SKM-1 treated with dmso at 0.1 percent for 144 hours (cell line): Measurements from ENCODE around the gene PGPEP1.
A peak's percentile ranks its signal among the peaks of the same experiment; 100 is the strongest.

ENCODE experiments used
- DNase-seq: peaks from one replicate; lab custom pipeline; 2025; ENCODE audit not compliant: unreplicated experiment; lab: John Stamatoyannopoulos, UW

The PGPEP1 gene, protein sequence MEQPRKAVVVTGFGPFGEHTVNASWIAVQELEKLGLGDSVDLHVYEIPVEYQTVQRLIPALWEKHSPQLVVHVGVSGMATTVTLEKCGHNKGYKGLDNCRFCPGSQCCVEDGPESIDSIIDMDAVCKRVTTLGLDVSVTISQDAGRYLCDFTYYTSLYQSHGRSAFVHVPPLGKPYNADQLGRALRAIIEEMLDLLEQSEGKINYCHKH

DNA sequence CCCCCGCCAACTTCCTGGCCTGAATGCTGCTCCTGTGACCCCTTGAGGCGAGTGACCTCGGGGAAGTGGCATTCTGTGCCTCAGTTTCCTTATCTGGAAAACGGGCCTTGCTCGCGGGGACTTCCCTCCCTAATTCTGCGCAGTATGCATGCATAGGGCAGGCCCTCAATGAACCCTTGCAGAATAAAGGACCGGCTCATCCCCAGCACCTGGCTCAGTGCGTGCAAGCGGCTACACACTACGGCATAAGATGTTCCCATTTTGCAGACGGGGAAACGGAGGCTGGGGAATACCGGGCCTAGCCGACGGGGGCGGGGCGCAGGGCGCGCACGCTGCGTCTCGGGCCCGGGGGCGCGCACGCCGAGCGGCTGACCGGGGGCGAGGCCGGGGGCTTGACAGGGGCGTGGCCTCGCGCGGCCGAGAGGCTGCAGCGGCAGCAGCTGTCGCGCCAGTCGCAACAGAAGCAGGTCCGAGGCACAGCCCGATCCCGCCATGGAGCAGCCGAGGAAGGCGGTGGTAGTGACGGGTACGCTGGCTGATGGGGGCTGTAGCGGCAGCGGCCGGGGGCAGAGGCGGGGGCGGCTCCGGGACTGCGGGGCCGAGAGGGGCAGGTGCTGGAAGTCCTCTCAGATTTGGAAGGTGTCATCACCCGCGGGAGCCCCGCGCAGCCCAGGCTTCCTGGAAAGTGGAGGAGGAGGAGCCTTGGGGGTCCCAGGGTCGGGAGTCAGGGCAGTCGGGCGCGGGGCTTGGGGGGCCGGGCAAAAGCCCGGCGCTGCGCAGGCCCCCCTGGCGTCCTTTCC lies at the start of gene PGPEP1:
Gene PGPEP1 (plus strand): TSS at position 409 of the 800 bp plus-strand sequence. CDS start 84 bp downstream, at position 493.
- DNase-seq, result peak; percentile 48

DNA sequence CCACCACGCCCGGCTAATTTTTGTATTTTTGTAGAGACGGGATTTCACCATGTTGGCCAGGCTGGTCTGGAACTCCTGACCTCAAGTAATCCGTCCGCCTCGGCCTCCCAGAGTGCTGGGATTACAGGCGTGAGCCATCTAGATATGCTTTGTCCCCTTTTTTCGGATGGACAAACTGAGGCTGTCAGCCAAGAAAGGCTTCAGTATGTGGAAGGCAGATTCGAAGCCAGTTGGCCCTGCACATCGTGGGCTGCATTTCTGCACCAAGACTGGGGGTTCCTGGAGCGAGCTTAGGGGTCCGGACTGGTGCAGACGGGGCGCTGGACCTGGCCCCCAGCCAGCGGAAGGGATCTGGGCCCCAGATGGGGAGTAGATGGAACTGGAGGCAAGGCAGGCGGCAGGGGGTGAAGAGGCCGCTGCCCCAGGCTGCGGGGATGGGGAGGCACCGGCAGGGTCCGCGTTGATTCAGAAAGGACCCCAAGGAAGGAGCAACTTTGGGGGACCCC lies 49.3 kb upstream of the PGPEP1 start:
- no peak for DNase-seq

DNA sequence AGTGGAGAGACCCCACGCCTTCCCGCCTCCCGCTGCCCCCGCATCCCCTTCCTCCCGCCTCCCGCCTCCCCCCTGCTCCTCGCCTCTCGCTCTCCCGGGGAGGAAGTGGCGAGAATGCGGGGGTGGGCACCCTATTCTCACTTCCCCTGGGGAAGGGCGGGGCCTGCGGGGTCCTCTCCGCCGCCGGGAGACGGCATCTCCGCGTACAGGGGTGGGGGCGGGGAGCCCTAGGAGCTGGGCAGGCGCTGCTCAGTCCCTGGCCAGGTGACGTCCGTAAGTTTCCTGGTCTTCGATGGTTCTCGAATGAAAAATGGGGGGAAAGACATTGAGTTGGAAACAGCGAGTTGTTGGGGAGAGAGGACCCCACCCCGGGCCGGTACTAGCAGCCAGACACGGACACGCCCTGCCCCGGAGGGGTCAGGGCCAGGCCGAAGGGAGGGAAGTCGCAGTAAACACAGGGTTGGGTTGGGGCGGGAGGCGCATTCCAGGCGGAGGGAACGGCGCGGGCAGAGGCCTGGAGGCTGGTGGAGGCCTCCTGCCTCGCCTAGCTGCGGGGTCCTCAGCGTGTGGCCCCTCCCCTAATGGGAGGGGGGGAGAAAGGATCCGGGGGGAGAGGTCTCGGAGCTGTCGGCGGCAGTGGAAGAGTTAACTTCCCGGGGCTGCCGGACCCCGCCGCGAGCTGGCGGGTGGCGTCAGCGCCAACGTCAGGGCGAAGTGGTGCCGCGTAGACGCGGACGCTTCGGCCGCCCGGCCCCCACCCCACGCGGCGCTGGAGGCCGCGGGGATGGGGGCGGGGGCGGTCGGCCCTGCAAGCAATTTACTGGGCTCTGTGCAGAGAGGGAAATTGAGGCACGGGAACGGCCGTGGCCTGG lies 48.6 kb upstream of the PGPEP1 start:
- DNase-seq, result peak; percentile 85

DNA sequence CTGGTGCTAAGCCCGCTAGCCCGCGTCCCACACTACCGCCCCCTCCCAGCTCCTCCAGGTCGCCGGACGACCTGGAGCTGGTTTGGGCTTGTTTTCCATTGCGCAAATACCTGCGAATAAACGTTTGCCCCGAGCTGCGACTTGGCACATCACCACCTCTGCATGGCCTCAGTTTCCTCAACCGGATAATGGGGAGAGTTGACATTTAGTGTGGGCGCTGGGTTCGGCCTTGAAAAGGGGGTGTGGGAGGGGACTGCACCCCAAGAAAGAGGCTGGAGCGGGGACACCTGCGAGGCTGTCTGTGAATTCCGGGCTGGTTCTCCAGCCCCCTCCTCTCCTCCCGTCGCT lies 48.0 kb upstream of the PGPEP1 start:
- DNase-seq, result peak; percentile 47

DNA sequence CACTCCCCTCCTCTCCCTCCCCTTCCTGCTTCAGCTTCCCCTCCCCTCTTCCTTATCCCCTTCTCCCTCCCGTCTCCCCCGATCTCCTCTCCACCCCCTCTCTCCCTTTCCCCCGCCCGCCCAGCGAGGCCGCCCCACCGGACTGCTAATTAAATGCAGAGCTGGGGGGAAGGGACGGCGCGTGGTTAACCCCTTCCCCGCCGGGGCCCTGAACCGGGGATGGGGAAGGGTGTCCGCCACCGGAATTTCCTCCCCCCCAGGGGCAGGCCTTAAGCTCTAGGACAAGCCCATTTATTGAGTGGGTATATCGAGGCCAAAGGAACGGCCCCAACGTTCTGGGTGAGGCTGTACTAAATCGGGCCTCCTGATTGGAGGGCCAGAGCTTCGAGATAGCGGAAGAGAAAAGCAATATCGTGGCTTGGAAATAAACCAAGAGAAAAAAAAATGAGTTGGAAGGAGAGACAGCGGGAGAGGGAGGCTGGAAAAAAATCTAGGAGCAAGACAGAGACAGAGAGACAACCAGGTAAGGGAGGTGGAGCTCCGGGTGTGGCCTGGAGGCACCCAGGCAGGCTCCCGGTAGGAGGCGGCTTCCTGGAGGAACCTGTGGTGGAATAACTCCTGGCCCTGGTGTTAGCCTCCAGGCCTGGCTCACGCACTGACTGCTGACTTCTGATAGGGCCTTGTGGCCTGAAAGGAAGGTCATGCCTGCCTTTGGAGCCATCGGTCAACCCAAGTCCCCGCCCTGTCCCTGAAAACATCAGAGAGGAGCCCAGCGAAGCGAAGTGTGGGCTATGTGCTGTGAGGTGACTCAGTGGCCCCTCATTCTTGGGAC lies 47.4 kb upstream of the PGPEP1 start:
- no peak for DNase-seq

DNA sequence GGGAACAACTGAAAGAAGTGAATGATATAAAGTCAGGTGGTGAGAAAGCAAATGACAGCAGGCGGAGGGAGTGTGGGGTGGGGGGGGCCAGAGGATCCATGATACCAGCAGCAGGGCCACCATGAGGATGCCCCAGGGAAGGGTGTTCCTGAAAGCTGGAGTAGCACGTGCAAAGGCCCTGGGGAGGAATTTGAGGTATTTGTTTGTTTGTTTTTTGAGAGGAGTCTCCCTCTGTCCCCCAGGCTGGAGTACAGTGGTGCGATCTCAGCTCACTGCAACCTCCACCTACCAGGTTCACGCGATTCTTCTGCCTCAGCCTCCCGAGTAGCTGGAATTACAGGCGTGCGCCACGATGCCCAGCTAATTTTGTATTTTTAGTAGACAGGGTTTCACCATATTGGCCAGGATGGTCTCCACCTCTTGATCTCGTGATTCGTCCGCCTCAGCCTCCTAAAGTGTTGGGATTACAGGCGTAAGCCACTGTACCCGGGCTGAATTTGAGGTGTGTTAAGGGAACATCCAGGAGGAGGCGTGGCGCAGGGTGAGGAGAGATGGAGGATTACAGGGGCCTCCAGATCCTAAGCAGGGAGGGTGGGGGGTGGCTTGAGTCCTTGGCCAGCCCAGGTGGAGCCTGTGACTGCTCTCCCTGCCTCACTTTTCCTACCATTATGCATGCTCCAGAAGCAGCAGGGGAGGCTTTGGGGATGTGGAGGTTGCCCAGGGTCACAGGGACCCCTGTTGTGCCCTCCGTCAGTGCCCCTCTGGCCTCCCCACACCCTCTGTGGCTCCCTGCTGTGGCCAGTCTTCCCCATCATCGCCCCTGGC lies 46.5 kb upstream of the PGPEP1 start:
- DNase-seq, result no peak

DNA sequence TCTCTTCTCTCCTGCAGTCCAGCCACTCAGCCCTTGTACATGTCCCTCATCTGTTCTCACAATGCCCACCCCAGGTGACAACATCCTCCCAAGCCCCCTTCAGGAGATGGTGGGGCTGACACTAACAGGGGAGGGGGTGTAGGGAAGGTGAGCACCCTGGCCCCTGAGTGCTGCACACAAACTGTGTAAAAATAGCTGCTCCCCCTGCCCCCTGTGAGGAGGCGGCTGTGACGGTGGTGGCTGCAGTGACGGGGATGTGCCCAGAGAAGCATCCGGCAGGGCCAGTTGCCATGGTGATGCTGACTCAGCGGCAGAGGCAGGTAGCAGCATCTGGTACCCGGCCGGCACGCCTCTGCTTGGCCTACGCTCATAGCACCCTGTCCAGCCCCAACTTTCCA lies 45.9 kb upstream of the PGPEP1 start:
- no peak for DNase-seq

DNA sequence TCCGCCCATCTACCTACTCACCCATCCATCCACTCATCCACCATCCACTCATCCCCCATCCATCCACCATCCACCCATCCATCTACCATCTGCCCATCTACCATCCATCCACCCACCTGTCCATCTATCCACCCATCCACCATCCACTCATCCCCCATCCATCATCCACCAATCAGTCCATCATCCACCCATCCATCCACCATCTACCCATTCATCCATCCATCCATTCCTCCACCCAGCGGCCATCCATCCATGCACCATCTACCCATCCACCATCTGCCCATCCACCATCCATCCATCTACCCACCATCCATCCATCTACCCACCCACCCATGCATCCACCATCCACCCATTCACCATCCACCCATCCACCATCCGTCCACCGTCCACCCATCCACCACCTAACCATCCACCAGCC lies 45.4 kb upstream of the PGPEP1 start:
- DNase-seq, result no peak

DNA sequence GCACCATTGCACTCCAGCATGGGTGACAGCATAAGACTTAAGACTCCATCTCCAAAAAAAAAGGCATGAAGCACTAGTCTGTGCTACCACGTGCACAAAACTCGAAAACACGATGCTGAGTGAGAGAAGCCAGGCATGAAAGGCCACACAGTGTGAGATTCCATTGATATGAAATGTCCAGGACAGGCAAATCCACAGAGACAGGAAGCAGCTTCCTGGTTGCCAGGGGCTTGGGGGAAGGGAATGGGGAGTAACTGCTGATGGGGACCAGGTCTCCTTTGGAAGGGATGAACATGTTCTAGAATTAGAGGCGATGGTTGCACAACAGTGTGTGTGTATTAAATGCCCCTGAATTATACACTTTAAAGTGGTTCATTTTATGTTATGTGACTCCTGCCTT lies 43.1 kb upstream of the PGPEP1 start:
- DNase-seq, result no peak

DNA sequence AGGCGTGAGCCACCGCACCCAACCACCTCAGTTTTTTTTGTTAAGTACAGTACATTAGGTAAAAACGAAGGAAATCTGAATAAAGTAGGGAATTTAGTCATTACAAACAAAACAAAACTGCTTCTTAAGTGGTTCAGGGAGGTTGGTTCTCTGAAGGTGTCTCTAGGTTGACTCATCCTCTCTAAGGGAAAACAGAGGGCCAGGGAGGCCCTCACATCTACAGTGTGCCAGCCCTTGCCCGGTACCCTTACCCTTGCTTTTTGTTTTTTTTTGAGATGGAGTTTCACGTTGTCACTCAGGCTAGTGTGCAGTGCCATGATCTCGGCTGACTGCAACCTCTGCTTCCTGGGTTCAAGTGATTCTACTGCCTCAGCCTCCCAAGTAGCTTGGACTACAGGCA lies 41.8 kb upstream of the PGPEP1 start:
- no peak for DNase-seq

DNA sequence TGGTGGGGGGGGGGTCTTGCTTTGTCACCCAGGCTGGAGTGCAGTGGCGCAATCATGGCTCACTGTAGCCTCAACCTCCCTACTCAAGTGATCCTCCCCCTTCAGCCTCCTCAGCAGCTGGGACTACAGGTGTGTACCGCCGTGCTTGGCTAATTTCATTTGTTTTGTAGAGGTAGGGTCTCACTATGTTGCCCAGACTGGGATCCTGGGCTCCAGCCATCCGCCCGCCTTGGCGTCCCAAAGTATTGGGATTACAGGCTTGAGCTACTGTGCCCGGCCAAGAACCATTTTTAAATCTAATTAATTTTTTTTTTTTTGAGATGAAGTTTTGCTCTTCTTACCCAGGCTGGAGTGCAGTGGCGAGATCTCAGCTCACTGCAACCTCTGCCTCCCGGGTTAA lies 40.7 kb upstream of the PGPEP1 start:
- DNase-seq, result no peak

DNA sequence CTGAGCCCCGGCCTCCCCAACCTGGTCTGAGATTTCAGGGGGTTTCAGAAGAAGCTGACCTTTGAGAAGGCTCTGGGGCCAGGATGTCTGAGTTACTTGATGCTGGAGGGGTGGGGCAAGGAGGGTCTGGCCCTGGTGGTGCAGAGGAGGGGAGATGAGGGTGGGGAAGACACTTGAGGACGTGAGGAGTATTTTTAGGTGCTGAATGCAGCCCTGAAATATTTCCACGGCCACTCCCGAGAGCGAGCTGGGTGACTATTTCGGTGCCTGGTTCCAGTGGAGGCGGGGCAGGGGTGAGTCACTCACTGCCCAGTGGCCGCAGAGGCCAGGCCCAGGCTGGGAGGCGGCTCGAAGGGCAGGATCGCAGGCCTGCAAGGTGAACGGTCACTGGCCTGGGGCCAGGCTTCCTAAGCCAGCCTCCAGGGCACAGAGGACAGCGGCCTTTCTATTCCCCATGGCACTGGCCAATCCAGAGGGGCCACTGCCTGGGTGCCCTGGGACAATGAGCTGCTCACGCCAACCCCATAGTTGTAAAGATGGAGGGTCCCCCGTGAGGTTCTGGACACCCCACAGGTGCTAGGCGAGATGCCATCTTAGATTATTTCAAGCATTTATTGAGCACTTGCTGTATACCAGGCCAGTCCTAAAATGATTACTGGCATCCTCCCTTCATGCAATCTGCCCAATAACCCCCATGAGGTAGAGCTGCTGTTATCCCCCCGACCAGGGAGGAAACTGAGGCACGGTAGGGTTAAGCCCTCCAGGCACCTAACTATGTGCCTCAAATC lies 39.3 kb upstream of the PGPEP1 start:
- DNase-seq, result no peak

DNA sequence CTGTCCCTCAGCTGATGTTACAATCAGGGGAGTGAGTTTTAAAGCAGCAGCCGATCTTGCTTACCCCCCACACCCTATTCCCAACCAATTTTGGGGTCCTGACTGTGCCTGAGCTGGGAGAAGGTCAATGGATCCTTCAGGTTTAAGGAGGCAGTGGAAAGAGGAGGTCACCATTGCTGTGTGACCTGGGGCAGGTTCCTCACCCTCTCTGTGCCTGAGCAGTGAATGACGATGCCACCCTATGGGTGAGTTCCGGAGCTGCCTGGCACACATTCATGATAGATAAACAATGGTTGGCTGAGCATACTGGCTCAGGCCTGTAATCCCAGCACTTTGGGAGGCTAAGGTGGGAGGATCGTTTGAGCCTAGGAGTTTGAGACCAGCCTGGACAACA lies 38.7 kb upstream of the PGPEP1 start:
- no peak for DNase-seq

DNA sequence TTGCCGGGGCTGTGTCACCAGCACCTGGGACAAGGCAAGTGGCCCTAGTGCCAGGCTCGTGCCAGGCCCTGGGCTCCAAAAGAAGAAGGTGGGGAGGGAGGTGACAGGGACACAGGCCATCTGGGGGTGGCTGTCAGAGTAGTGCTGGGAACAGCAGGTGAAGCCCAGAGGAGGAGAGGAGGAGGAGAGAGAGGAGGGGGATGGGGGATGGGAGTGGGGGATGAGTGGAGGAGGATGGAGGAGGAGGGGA lies 36.3 kb upstream of the PGPEP1 start:
- no peak for DNase-seq

DNA sequence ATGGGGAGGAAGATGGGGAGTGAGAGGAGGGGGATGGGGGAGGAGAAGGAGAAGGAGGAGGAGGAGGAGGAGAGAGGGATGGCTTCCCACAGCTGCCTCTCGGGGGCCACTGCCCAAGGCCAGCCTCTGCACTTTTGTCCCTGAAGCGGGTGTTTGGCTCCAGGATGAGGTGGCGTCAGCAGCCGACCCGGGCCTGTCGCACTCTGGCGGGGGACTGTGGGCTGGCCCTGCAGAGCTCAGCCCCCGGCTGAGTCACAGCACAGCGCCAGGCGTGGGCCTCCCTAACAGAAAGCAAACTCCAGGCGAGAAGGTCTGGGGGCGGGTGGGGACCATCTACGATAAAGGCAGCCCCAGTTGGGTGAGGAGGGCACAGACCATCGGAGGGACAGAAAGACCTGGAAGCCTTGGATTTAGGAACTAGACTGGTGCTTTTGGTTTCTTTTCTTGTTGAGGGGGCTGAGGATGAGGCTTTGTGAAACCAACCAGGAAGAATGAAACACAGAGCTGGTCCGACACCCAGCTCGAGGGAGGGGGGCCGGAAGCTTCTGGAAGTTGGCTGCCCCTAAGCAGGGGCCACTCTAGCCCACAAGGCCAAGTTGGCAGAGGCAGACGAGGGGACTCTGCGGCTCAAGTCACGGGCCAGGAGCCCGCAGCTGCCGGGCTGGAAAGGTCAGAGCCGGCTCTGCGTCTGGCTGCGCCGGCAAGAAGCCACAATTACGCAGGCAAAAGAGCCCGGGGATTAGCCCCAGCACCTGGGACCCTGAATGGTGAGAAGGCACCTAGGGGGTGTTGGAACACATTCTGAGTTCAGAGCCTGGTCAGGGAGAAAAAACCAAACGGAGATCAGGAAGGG lies 35.7 kb upstream of the PGPEP1 start:
- DNase-seq, result peak; percentile 42

DNA sequence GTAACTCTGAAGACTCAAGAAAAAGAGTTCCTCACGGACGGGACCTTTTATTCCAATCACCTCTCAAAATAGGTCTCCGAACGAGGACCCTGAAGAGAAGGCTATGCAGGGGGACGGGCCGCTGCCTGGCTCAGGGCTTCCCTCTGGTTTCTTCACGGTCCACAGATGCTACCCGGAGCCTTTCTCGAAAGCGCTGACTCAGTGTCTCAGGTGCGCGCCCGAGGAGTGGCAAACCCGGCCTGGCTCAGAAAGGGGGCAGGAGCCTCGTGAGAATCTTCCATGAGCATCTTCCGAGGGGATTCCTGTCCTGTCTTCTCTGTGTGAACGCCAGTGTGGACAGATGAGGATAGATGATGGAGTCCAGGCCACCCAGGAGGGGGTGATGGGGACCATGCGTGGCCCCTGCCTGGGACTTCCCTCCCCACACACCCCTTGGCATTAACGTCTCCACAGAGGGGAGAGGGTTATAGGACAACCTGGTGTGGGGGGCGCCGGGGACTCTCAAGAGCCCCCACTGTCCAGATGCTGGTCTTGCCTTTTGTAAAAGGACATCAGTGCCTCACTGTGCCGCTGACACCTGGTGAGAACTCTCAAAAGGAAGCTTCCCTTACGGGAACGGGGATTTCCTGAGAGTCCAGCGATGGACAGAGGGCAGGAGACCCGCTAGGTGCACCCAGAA lies 34.0 kb upstream of the PGPEP1 start:
- no peak for DNase-seq

DNA sequence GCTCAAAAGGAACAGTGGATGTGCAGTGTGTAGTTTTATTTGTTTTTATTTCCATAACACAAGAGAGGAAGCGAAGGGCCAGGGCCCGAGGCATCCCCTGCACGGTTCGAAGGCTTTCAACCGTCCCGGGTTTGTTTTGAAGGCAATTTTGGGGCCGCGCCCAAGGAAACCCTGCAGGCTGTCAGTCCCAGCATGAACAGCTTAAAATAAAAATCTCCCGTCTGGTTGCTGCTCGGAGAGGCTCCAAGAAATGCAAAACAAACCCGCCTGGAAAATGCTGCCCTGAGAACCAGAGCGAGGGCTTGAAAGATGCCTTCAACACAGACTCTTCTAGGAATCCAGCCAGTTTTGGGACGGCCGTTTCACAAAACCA lies 33.5 kb upstream of the PGPEP1 start:
- no peak for DNase-seq

DNA sequence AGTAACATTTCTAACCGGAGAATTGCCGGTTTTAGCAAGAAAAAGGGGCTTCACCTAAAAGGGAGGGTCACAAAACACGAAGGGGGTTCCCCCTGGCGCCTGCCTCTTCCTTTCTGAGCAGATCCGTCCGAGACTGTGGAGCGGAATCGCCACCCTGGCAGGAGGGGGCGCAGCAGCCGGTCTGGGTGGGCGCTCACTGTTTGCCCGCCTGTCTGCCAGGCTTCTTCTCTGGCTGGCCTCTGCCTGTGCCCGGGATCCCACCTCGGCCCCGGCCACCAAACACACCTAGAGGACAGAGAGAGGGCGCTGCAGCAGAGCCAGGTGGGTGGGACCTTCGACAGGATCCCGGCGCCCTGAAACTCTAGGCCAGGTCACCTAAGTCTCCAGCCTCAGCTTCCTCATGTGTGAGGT lies 33.1 kb upstream of the PGPEP1 start:
- DNase-seq, result no peak
